AG10803 (cell line): ENCODE measurements around the gene DNASE2B.

Experiments used
- DNase-seq: peaks from one replicate; pipeline ENCODE4 v3.0.0; 2010; ENCODE audit warnings: low read depth
- H3K4me3 ChIP-seq: 2 replicates; pipeline ENCODE4 v1.5.1; 2011; ENCODE audit warnings: mild to moderate bottlenecking, low read length, control low read depth
- TF ChIP-seq, protein P1 (sequence below): conservative IDR thresholded peaks from 2 replicates; pipeline ENCODE4 v1.5.1; 2011; ENCODE audit warnings: mild to moderate bottlenecking, low read length, control low read depth, inconsistent platforms

Gene DNASE2B

DNA sequence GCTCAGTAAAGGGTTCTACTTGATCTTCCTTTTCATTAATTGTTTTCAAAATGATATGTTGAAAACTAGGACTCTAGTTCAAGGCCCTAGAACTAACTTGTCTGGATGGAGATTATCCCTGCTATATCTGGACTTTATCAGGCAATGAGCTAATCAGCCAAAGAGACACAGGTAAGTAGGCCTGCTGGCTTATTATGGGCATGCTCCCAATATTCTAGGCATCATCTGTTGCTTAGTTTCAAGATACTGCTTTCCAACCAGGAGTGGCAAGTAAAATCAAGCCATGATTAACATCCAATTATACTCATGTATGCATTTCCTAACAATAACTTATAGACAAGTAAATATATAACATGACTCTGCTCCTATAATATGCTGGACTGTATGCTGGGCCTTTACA, 4.2 kb downstream of the DNASE2B start:
- no peak overlapping the region for H3K4me3 ChIP-seq
- TF ChIP-seq, protein P1, sequence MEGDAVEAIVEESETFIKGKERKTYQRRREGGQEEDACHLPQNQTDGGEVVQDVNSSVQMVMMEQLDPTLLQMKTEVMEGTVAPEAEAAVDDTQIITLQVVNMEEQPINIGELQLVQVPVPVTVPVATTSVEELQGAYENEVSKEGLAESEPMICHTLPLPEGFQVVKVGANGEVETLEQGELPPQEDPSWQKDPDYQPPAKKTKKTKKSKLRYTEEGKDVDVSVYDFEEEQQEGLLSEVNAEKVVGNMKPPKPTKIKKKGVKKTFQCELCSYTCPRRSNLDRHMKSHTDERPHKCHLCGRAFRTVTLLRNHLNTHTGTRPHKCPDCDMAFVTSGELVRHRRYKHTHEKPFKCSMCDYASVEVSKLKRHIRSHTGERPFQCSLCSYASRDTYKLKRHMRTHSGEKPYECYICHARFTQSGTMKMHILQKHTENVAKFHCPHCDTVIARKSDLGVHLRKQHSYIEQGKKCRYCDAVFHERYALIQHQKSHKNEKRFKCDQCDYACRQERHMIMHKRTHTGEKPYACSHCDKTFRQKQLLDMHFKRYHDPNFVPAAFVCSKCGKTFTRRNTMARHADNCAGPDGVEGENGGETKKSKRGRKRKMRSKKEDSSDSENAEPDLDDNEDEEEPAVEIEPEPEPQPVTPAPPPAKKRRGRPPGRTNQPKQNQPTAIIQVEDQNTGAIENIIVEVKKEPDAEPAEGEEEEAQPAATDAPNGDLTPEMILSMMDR: no peak
- no peak for DNase-seq

DNA sequence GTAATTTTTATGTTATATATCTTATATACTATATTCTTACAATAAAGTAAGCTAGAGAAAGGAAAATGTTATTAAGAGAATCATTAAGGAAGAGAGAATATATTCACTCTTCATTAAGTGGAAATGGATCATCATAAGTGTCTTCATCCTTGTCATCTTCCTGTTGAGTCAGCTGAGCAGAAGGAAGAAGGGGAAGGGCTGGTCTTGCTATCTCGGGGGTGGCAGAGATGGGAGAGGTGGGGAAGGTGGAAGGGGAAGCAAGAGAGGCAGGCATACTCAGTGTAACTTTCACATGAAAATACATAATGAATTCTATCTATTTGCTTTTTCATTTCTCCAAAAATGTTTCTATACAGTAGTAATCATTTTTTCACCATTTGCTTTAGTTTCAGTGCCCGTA, 5.1 kb downstream of the DNASE2B start:
- DNase-seq: no peak
- TF ChIP-seq, protein P1: no peak
- no peak overlapping the region for H3K4me3 ChIP-seq

DNA sequence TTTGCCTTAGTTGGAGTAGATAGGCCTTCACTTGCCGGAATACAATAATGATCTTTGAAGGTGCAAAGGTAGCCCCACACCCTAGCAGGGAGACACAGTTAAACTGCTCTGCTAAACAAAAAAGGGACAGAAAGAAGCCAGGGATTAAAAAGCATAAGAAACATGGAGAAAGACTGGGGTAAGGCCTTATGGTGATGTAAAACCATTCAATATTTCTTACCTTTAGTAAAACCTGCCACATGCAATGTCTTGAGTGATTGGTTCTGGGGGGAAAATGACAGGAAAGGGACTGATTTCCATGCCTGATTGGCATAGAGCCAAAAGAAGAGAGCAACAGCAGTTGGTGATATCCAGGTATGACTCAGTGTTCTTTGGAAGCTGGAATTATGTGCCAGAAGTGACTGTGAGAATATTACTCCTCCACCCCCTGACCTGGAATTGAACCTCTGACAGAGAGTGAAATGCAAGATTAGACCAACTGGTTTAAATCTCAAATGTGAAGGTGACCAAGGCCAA, 8.1 kb downstream of the DNASE2B start:
- TF ChIP-seq, protein P1: no peak
- DNase-seq: peak; percentile 13
- H3K4me3 ChIP-seq: no peak overlapping the region

DNA sequence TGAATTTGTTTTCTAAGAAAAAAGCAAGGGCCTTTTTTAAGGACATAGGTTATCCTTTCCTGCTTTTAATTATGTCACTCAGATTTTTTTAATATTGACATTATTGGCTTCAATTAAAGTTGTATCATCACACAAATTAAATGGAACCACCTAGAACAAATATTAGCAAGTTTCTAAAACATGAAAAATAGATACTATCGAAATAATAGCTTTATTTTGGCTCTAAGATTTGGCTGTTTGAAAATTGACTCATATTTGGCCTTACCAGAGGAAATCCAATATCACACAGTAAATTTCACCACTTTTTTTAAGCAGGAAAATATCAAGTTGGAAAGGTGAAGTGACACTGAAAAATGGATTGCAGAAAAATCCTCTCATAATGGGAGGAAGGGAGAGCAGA, 9.2 kb downstream of the DNASE2B start:
- TF ChIP-seq, protein P1: no peak
- no peak overlapping the region for H3K4me3 ChIP-seq
- no peak for DNase-seq

DNA sequence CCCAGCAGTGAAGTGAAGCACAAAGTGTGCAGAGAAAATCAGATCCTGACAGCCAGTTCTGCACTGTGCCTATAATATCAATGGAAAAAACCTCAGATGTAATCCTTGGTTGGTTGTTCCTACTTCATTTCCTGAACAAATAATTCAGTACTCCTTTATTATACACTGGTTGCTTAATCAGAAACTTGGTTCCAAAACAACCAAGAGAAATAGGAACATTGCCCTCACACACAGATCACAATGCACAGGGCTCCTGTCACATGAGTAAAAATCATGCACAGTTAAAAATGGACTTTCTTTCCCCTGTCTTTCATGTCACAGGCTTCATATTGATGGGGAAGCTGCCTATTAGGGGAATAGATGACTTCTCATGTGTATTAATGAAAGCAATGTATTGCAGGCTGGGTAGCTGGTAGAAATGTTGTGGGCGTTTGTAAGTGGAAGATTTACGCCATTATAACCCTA, 9.7 kb downstream of the DNASE2B start:
- DNase-seq: no peak
- no peak overlapping the region for H3K4me3 ChIP-seq
- TF ChIP-seq, protein P1: no peak

DNA sequence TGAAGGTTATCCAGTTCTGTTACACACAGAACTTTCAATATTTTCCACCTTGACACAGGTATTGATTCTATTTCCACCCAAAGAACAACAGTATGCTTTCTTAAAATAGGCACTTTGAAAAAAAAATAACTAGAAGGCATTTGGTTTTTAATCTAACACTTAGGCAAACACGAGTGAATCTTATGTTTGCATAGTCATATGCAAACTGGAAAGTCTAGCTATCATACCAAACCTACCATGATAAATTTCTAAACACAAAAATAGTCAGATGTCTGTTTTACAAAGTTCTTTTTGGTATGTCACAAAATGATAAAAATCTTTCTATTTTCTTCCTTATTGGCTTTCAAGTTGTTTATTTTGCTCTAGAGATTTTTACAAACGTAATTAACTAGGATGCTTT, 11.6 kb downstream of the DNASE2B start:
- TF ChIP-seq, protein P1: no peak
- no peak overlapping the region for H3K4me3 ChIP-seq
- no peak for DNase-seq

DNA sequence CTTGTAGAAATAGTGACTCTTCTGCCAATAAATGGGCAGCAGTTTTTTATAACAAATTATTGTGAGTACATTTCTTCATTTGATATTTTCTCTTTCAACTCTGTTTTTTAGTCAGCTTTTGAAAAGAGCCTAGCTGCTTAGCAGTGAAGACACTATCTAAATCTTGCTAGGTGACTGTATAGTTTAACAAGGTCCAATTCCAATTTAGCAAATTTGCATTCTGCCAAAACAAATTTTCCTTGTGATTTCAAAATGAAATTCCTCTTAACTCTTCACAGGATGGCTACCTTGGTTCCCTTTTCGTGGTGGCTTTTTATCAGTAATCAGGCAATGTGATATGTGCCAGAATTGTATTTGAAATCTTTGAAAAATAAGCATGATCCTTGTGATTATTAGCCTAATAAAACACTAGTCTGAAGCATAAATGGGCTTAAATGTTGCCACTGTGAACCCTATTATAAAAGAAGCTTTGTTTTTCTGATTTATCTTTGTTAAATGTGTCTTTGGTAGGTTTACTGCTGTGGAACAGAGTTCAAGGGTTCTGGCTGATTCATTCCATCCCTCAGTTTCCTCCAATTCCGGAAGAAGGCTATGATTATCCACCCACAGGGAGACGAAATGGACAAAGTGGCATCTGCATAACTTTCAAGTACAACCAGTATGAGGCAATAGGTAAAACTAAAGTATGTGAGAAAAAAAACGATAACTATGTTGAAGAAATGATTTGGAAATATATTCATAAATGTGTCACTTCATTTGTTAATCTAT, 12.2 kb downstream of the DNASE2B start:
- TF ChIP-seq, protein P1: no peak
- DNase-seq: no peak
- no peak overlapping the region for H3K4me3 ChIP-seq
